HCT116 (cell line): Measurements from ENCODE around the gene TDRD7. TPM values are rescaled to one million over a fixed set of nuclear protein-coding genes. Genes with fewer than 3 reads are reported as not detected.

Experiments used
- ATAC-seq: fragments of 200-7000 bp; cut with Tn5 transposase; 2 replicates; pipeline ENCODE4 v1.9.1; 2020; ENCODE audit warnings: mild to moderate bottlenecking, moderate library complexity
- BruUV-seq: library from RNA; stranded (reverse); fragments of 400-500 nt; replicated peaks from 2 replicates; lab custom pipeline; 2021; lab: Mats Ljungman, UMichigan
- CTCF ChIA-PET: fragments of 300-600 bp; sonication (Branson Sonifier 250); formaldehyde crosslinking; loops from one replicate; lab custom pipeline; 2021; ENCODE audit warnings: antibody characterized with exemption; lab: Charles Lee
- POLR2A ChIA-PET: fragments of 300-600, 350-600 bp; sonication (Branson Sonifier 250); formaldehyde crosslinking; loops from one replicate; lab custom pipeline; 2021; ENCODE audit warnings: antibody characterized with exemption; lab: Charles Lee
- RAD21 ChIA-PET, 2 experiments: fragments of 300-600 bp; sonication (Branson Sonifier 250); formaldehyde crosslinking; loops; one replicate each; lab custom pipeline; 2023; ENCODE audit warnings: low total read pairs in 2 of 2; ENCODE audit not compliant: uncharacterized antibody in 2 of 2, unreplicated experiment in 2 of 2, low non-redundant PET in 1 of 2; lab: Charles Lee
- DNase-seq: peaks from one replicate; pipeline ENCODE4 v3.0.0-alpha.2; 2010; ENCODE audit warnings: low read depth, low spot score
- H2AFZ ChIP-seq: fragments of 200-600 bp; shearing (Covaris generic), sonication (generic); 2 replicates; pipeline ENCODE4 v1.6.1; 2017; ENCODE audit warnings: low read depth, mixed run types, mixed read lengths, antibody characterized with exemption, low read length; ENCODE audit not compliant: poor library complexity, severe bottlenecking
- H3K27ac ChIP-seq: 2 replicates; pipeline ENCODE4 v1.5.1; 2012; ENCODE audit warnings: low read depth, low read length
- H3K27me3 ChIP-seq: fragments of 200-600 bp; sonication (generic); 2 replicates; pipeline ENCODE4 v1.6.1; 2016; ENCODE audit warnings: mixed run types, low read length, mixed read lengths; ENCODE audit not compliant: insufficient read depth
- H3K36me3 ChIP-seq, 2 experiments: fragments of 200-500 bp in 1 of 2; fragments of 200-600 bp in 1 of 2; sonication (Bioruptor generic) in 1 of 2; sonication (generic) in 1 of 2; 2 replicates each; pipeline versions ENCODE4 v1.5.1 to v1.6.1; 2014 to 2016; ENCODE audit warnings: low read length in 2 of 2, inconsistent platforms in 1 of 2, mixed read lengths in 1 of 2, mixed run types in 1 of 2; ENCODE audit not compliant: insufficient read depth in 2 of 2, control insufficient read depth in 1 of 2
- H3K4me1 ChIP-seq, 2 experiments: fragments of 200-600 bp in 1 of 2; sonication (generic) in 1 of 2; 2 replicates each; pipeline versions ENCODE4 v1.5.1 to v1.6.1; 2012 to 2017; ENCODE audit warnings: low read length in 2 of 2, inconsistent platforms in 1 of 2, mild to moderate bottlenecking in 1 of 2, mixed read lengths in 1 of 2, mixed run types in 1 of 2, moderate library complexity in 1 of 2; ENCODE audit not compliant: insufficient read depth in 2 of 2, control insufficient read depth in 1 of 2
- H3K4me2 ChIP-seq: fragments of 200-600 bp; sonication (generic); 2 replicates; pipeline ENCODE4 v1.6.1; 2017; ENCODE audit warnings: mixed run types, low read length, mixed read lengths
- H3K4me3 ChIP-seq, 2 experiments: fragments of 200-600 bp in 1 of 2; sonication (generic) in 1 of 2; replicated peaks in 1 of 2; 2 replicates each; pipeline ENCODE4 v1.5.1; 2011 to 2016; ENCODE audit warnings: low read length in 2 of 2, control low read depth in 1 of 2, low read depth in 1 of 2, mild to moderate bottlenecking in 1 of 2, mixed read lengths in 1 of 2, mixed run types in 1 of 2
- H3K79me2 ChIP-seq: fragments of 200-600 bp; sonication (generic); 2 replicates; pipeline ENCODE4 v1.6.1; 2017; ENCODE audit warnings: mild to moderate bottlenecking, mixed run types, low read length, moderate library complexity, mixed read lengths; ENCODE audit not compliant: insufficient read depth
- H3K9ac ChIP-seq: fragments of 200-600 bp; sonication (generic); 2 replicates; pipeline ENCODE4 v1.6.1; 2016; ENCODE audit warnings: low read length, mixed read lengths
- H3K9me2 ChIP-seq: fragments of 200-600 bp; sonication (generic), shearing (Covaris generic); 2 replicates; pipeline ENCODE4 v1.6.1; 2017; ENCODE audit warnings: mixed run types, mild to moderate bottlenecking, moderate library complexity; ENCODE audit not compliant: insufficient read depth
- H3K9me3 ChIP-seq, 2 experiments: fragments of 200-500 bp in 1 of 2; fragments of 200-600 bp in 1 of 2; sonication (Bioruptor generic) in 1 of 2; sonication (generic) in 1 of 2; 2 replicates each; pipeline ENCODE4 v1.6.1; 2014 to 2017; ENCODE audit warnings: low read length in 2 of 2, mixed read lengths in 2 of 2, inconsistent platforms in 1 of 2, low read depth in 1 of 2, mild to moderate bottlenecking in 1 of 2, mixed run types in 1 of 2, moderate library complexity in 1 of 2; ENCODE audit not compliant: control insufficient read depth in 1 of 2, insufficient read depth in 1 of 2
- H4K20me1 ChIP-seq: fragments of 200-600 bp; sonication (generic), shearing (Covaris generic); 2 replicates; pipeline ENCODE4 v1.6.1; 2017; ENCODE audit warnings: mixed run types, mild to moderate bottlenecking, moderate library complexity; ENCODE audit not compliant: insufficient read depth
- CBX3 ChIP-seq: IDR thresholded peaks from 2 replicates; pipeline ENCODE4 v1.6.1; 2012; ENCODE audit warnings: low read depth
- ELF1 ChIP-seq: IDR thresholded peaks from 2 replicates; pipeline ENCODE4 v1.6.1; 2012; ENCODE audit warnings: low read depth, borderline replicate concordance
- FOSL1 ChIP-seq: IDR thresholded peaks from 2 replicates; pipeline ENCODE4 v1.6.1; 2012; ENCODE audit warnings: low read depth
- POLR2A ChIP-seq: IDR thresholded peaks from 2 replicates; pipeline ENCODE4 v1.7.0; 2011; ENCODE audit warnings: borderline replicate concordance; ENCODE audit not compliant: insufficient read depth, insufficient read length; ENCODE audit errors: extremely low read depth
- ZNF274 ChIP-seq: fragments of 200-500 bp; sonication (Bioruptor generic); IDR thresholded peaks from 2 replicates; pipeline ENCODE4 v1.6.1; 2014; ENCODE audit warnings: mild to moderate bottlenecking, low read depth, low read length, inconsistent platforms
- intact Hi-C: fragments of 100-400 bp; cut with micrococcal nuclease; formaldehyde crosslinking; loops from 2 replicates; pipeline ENCODE4 v1.10.0; 2022
- total RNA-seq: library from RNA; stranded (reverse); gene quantifications from one replicate; pipeline ENCODE4 v1.2.1, GENCODE V29; 2021; ENCODE audit not compliant: unreplicated experiment
- TF ChIP-seq, protein P1 (sequence below): IDR thresholded peaks from 2 replicates; pipeline ENCODE4 v1.6.1; 2012; ENCODE audit warnings: low read depth
- TF ChIP-seq, protein P2 (sequence below): IDR thresholded peaks from 2 replicates; pipeline ENCODE4 v1.6.1; 2011; ENCODE audit warnings: mild to moderate bottlenecking, low read length, moderate library complexity; ENCODE audit not compliant: insufficient replicate concordance; ENCODE audit errors: extremely low read depth

Gene TDRD7
- total RNA-seq, 1 experiment from 2014 or later: 8.0 TPM

DNA sequence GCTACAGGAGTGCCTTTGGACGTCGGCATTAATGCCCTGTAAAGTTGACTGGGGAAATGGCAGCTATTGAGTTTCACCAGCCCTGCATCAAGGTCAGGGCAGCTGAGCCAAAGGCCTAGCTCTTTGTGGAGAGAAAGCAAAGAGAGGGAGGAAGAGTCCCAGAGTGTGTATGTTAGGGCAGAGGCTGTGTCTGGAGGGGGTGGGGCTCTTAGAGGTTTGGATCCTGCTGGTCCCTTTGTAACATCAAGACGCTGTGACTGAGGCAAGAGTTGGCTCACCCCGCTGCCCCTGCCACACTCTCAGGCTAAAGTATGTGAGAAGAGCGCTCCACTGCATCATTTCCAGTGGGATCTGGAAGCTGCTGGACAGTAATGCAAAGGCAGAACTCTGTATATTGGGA, 123.9 kb downstream of the TDRD7 start:
- CTCF ChIA-PET: no interaction called here
- RAD21 ChIA-PET: no interaction called here
- H3K27me3 ChIP-seq: no peaks in the 10 kb centered on the region

More for the DNA sequence above, 123.9 kb downstream of the TDRD7 start:
- H2AFZ ChIP-seq: no peak overlapping the region
- H3K9me2 ChIP-seq: no peaks in the 10 kb centered on the region
- no peaks in the 10 kb centered on the region for H4K20me1 ChIP-seq
- no peaks in the 10 kb centered on the region for H3K4me1 ChIP-seq
- no peaks in the 10 kb centered on the region for H3K36me3 ChIP-seq
- H3K4me2 ChIP-seq: no peak overlapping the region
- BruUV-seq: no TSS peak
- no peak for ATAC-seq
- intact Hi-C loops: no loop called here
- DNase-seq: no peak
- H3K79me2 ChIP-seq: no peaks in the 10 kb centered on the region
- H3K9me3 ChIP-seq: no peaks in the 10 kb centered on the region
- H3K27ac ChIP-seq: no peak overlapping the region
- TF ChIP-seq, protein P1, sequence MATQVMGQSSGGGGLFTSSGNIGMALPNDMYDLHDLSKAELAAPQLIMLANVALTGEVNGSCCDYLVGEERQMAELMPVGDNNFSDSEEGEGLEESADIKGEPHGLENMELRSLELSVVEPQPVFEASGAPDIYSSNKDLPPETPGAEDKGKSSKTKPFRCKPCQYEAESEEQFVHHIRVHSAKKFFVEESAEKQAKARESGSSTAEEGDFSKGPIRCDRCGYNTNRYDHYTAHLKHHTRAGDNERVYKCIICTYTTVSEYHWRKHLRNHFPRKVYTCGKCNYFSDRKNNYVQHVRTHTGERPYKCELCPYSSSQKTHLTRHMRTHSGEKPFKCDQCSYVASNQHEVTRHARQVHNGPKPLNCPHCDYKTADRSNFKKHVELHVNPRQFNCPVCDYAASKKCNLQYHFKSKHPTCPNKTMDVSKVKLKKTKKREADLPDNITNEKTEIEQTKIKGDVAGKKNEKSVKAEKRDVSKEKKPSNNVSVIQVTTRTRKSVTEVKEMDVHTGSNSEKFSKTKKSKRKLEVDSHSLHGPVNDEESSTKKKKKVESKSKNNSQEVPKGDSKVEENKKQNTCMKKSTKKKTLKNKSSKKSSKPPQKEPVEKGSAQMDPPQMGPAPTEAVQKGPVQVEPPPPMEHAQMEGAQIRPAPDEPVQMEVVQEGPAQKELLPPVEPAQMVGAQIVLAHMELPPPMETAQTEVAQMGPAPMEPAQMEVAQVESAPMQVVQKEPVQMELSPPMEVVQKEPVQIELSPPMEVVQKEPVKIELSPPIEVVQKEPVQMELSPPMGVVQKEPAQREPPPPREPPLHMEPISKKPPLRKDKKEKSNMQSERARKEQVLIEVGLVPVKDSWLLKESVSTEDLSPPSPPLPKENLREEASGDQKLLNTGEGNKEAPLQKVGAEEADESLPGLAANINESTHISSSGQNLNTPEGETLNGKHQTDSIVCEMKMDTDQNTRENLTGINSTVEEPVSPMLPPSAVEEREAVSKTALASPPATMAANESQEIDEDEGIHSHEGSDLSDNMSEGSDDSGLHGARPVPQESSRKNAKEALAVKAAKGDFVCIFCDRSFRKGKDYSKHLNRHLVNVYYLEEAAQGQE: no peak
- TF ChIP-seq ZNF274: no peak
- no peak for TF ChIP-seq CBX3
- TF ChIP-seq FOSL1: no peak
- TF ChIP-seq POLR2A: no peak
- TF ChIP-seq, protein P2, sequence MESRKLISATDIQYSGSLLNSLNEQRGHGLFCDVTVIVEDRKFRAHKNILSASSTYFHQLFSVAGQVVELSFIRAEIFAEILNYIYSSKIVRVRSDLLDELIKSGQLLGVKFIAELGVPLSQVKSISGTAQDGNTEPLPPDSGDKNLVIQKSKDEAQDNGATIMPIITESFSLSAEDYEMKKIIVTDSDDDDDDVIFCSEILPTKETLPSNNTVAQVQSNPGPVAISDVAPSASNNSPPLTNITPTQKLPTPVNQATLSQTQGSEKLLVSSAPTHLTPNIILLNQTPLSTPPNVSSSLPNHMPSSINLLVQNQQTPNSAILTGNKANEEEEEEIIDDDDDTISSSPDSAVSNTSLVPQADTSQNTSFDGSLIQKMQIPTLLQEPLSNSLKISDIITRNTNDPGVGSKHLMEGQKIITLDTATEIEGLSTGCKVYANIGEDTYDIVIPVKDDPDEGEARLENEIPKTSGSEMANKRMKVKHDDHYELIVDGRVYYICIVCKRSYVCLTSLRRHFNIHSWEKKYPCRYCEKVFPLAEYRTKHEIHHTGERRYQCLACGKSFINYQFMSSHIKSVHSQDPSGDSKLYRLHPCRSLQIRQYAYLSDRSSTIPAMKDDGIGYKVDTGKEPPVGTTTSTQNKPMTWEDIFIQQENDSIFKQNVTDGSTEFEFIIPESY: no peak
- no peak for TF ChIP-seq ELF1
- TF ChIP-seq, all 23 proteins: peak for 0
- POLR2A ChIA-PET: no interaction called here
- H3K4me3 ChIP-seq: no peak overlapping the region
- H3K9ac ChIP-seq: no peak overlapping the region
